Esophagus muscularis mucosa (tissue), 4 donors: Measurements from ENCODE around the gene DAPK1. TPM values are rescaled to one million over a fixed set of nuclear protein-coding genes. Genes with fewer than 3 reads are reported as not detected.

ENCODE experiments used
- DNase-seq: peaks from one replicate; pipeline ENCODE4 v3.0.0-alpha.2; 2017; ENCODE audit errors: extremely low spot score
- H3K27ac ChIP-seq, 4 donors: fragments of 200-600 bp; sonication (generic); replicated peaks in 1 of 4; 1 replicate in 3 of 4; 2 replicates in 1 of 4; pipeline ENCODE4 v1.5.1; 2016 to 2019; ENCODE audit warnings: mild to moderate bottlenecking in 1 of 4
- H3K27me3 ChIP-seq, 4 donors: fragments of 200-600 bp; sonication (generic); one replicate each; pipeline versions ENCODE4 v1.5.1 to v1.6.0; 2016 to 2019
- H3K36me3 ChIP-seq, 4 donors: fragments of 200-600 bp; sonication (generic); one replicate each; pipeline ENCODE4 v1.5.1; 2016 to 2019
- H3K4me1 ChIP-seq, 4 donors: fragments of 200-600 bp; sonication (generic); one replicate each; pipeline ENCODE4 v1.5.1; 2016 to 2019
- H3K4me3 ChIP-seq, 4 donors: fragments of 200-600 bp; sonication (generic); 1 replicate in 2 of 4; 2 replicates in 2 of 4; pipeline ENCODE4 v1.5.1; 2016 to 2019; ENCODE audit warnings: mild to moderate bottlenecking in 4 of 4, moderate library complexity in 1 of 4
- H3K9me3 ChIP-seq, 4 donors: fragments of 200-600 bp; sonication (generic); 1 replicate in 3 of 4; 2 replicates in 1 of 4; pipeline ENCODE4 v1.5.1; 2016 to 2019
- EP300 ChIP-seq: sonication (generic); formaldehyde crosslinking; IDR thresholded peaks from one replicate; pipeline ENCODE4 v1.6.1; 2017; ENCODE audit warnings: antibody characterized with exemption
- POLR2A ChIP-seq: fragments of 450-650 bp; IDR thresholded peaks from one replicate; pipeline ENCODE4 v1.6.1; 2017; ENCODE audit warnings: antibody characterized with exemption, moderate library complexity, mild to moderate bottlenecking, low read depth
- POLR2AphosphoS5 ChIP-seq, 2 donors: sonication (generic); formaldehyde crosslinking; IDR thresholded peaks; one replicate each; pipeline ENCODE4 v1.6.1; 2017; ENCODE audit warnings: antibody characterized with exemption in 2 of 2
- WGBS: methylation state at CpG from one replicate; pipeline ENCODE4 v1.1.5; 2018; 5-methylcytosine and 5-hydroxymethylcytosine counted together
- intact Hi-C: fragments of 100-400 bp; cut with DNase I; formaldehyde crosslinking; loops from one replicate; pipeline ENCODE4 v1.15.1; 2023
- total RNA-seq, 4 donors: library from RNA; depleted of rRNA; stranded (reverse); fragments of >200 nt; gene quantifications; one replicate each; pipeline versions ENCODE4 v1.1.0 to v1.2.1, GENCODE V29; 2016
- TF ChIP-seq, protein P1 (sequence below), 3 experiments: fragments of 200-600 bp in 2 of 3; fragments of 450-650 bp in 1 of 3; sonication (generic) in 2 of 3; IDR thresholded peaks; one replicate each; pipeline ENCODE4 v1.5.1; 2017 to 2019; ENCODE audit warnings: antibody characterized with exemption in 3 of 3, mild to moderate bottlenecking in 2 of 3, moderate library complexity in 1 of 3

DAPK1 gene
- total RNA-seq, 4 donors from 2014 or later = 51.7 to 96.8 (median 80.7) TPM

GRCh38 chr9:87635656-87636501, 138.2 kb downstream of the DAPK1 start:
- DNase-seq = no peak
- no peaks in the 10 kb centered on the region for H3K27me3 ChIP-seq
- no peak overlapping the region for H3K27ac ChIP-seq
- no peak overlapping the region for H3K4me3 ChIP-seq
- peaks cover 5 to 29% (median 26%) of the 10 kb centered on the region in 4 donors for H3K4me1 ChIP-seq
- H3K36me3 ChIP-seq = peaks cover 0 to 15% (median 3%) of the 10 kb centered on the region in 4 donors
- 95% methylated on average over 15 of the region's 15 CpGs for WGBS
- intact Hi-C loops = no loop called here
- no peaks in the 10 kb centered on the region for H3K9me3 ChIP-seq
- no peak for TF ChIP-seq POLR2AphosphoS5 (IDR thresholded peaks at IDR 0.05)

- no peaks in the 10 kb centered on the region for H3K9me3 ChIP-seq
- H3K27me3 ChIP-seq = no peaks in the 10 kb centered on the region
- TF ChIP-seq, protein P1, sequence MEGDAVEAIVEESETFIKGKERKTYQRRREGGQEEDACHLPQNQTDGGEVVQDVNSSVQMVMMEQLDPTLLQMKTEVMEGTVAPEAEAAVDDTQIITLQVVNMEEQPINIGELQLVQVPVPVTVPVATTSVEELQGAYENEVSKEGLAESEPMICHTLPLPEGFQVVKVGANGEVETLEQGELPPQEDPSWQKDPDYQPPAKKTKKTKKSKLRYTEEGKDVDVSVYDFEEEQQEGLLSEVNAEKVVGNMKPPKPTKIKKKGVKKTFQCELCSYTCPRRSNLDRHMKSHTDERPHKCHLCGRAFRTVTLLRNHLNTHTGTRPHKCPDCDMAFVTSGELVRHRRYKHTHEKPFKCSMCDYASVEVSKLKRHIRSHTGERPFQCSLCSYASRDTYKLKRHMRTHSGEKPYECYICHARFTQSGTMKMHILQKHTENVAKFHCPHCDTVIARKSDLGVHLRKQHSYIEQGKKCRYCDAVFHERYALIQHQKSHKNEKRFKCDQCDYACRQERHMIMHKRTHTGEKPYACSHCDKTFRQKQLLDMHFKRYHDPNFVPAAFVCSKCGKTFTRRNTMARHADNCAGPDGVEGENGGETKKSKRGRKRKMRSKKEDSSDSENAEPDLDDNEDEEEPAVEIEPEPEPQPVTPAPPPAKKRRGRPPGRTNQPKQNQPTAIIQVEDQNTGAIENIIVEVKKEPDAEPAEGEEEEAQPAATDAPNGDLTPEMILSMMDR (IDR thresholded peaks at IDR 0.05) = no peak
- TF ChIP-seq POLR2AphosphoS5 (IDR thresholded peaks at IDR 0.05) = no peak
- TF ChIP-seq POLR2A = no peak
- no peak for TF ChIP-seq EP300
- peaks cover 5 to 46% (median 42%) of the 10 kb centered on the region in 4 donors for H3K4me1 ChIP-seq
- intact Hi-C loops = no loop called here
- 91% methylated on average over 6 of the region's 6 CpGs for WGBS
- H3K27ac ChIP-seq = peak overlapping the region in 1 of 4 donors; percentile 72
- no peak overlapping the region for H3K4me3 ChIP-seq
- DNase-seq = no peak
- peaks cover 0 to 15% (median 3%) of the 10 kb centered on the region in 4 donors for H3K36me3 ChIP-seq
Measured at GRCh38 chr9:87638292-87638691, 140.6 kb downstream of the DAPK1 start.

GRCh38 chr9:87639949-87640348, 142.3 kb downstream of the DAPK1 start:
- H3K4me3 ChIP-seq = no peak overlapping the region
- no peaks in the 10 kb centered on the region for H3K9me3 ChIP-seq
- intact Hi-C loops = loop anchor here (5.0 kb wide), 2 partner anchors 143 to 303 kb away; partner anchors contain the start of gene DAPK1
- peaks cover 5 to 63% (median 51%) of the 10 kb centered on the region in 4 donors for H3K4me1 ChIP-seq
- no peak for TF ChIP-seq POLR2AphosphoS5 (IDR thresholded peaks at IDR 0.05)
- no peak for TF ChIP-seq EP300
- TF ChIP-seq, protein P1 (IDR thresholded peaks at IDR 0.05) = no peak
- DNase-seq = no peak
- peak overlapping the region; percentile 53 to 72 (median 68) for H3K27ac ChIP-seq
- peaks cover 0 to 8% (median 3%) of the 10 kb centered on the region in 4 donors for H3K36me3 ChIP-seq
- no peaks in the 10 kb centered on the region for H3K27me3 ChIP-seq
- 34% methylated on average over 4 of the region's 4 CpGs for WGBS

GRCh38 chr9:87640385-87640795, 142.7 kb downstream of the DAPK1 start:
- H3K36me3 ChIP-seq = peaks cover 0 to 7% (median 3%) of the 10 kb centered on the region in 4 donors
- 7% methylated on average over 5 of the region's 5 CpGs for WGBS
- TF ChIP-seq, protein P1 (IDR thresholded peaks at IDR 0.05) = no peak
- TF ChIP-seq POLR2AphosphoS5 (IDR thresholded peaks at IDR 0.05) = peak; percentile 56 to 63
- H3K4me1 ChIP-seq = peaks cover 5 to 64% (median 51%) of the 10 kb centered on the region in 4 donors
- DNase-seq = no peak
- no peaks in the 10 kb centered on the region for H3K27me3 ChIP-seq
- no peaks in the 10 kb centered on the region for H3K9me3 ChIP-seq
- intact Hi-C loops = loop anchor here (5.0 kb wide), 2 partner anchors 143 to 303 kb away; partner anchors contain the start of gene DAPK1
- H3K27ac ChIP-seq = peak overlapping the region; percentile 53 to 72 (median 68)
- H3K4me3 ChIP-seq = no peak overlapping the region

DNA sequence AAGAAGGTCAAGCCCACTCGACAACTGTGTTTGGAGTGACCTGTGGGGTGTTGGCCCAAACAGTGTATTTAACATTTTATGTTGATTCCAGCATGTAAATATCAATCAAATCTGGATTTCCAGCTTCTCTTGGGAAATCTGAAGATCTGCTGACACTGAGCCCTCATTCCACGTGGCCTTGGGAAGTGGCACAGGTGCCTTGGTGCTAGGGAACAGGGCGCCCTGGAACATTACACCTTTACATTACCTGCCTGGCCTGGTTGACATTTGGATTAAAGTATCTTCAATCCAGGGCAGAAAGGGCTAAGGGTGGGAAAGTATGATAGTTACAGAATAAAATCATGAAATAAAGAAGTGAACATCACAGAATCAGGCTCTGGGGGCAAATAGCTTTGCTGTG, 143.4 kb downstream of the DAPK1 start:
- 93% methylated on average over 3 of the region's 3 CpGs for WGBS
- no peak for TF ChIP-seq EP300
- TF ChIP-seq POLR2A = no peak
- no peak for TF ChIP-seq POLR2AphosphoS5 (IDR thresholded peaks at IDR 0.05)
- TF ChIP-seq, protein P1 (IDR thresholded peaks at IDR 0.05) = no peak
- Histone ChIP-seq H3K27ac (peak overlapping the region; percentile 53 to 72 (median 68)), H3K4me3 (no peak overlapping the region), H3K9me3 (no peaks in the 10 kb centered on the region), H3K4me1 (peaks cover 5 to 64% (median 51%) of the 10 kb centered on the region in 4 donors), H3K36me3 (peaks cover 0 to 10% (median 4%) of the 10 kb centered on the region in 4 donors), H3K27me3 (no peaks in the 10 kb centered on the region)
- intact Hi-C loops = loop anchor here (5.0 kb wide), 2 partner anchors 144 to 304 kb away; partner anchors contain the start of gene DAPK1
- DNase-seq = no peak
